ENCODE results near the gene CFAP299.

GRCh38 chr4:80918004-80918403 is 582.5 kb downstream of the CFAP299 start:
- TF ChIP-seq CTCF (IDR thresholded peaks at IDR 0.05) (no peak), POLR2AphosphoS5 (IDR thresholded peaks at IDR 0.05) (no peak)
